ENCODE measurements around the gene TMEM270.

DNA sequence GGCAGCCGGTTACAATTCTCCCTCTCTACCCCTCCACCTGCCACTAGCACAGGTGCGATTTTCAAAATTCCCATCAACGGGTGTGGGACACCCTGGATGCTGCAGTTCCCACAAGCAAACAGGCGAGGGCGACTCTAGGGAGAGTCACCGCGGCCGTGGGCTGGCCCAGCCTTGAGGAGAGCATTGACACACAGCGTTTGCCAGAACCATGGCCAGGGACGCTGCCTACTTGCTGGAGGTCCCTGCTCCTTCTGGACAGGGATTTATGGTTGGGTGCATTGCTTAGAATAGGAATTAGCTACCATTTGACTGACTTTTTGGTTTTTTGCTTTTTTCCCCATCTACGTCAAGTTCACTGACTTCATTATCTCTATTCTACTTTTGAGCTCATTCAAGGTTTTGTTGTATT is 49.2 kb upstream of the TMEM270 start:
- TF ChIP-seq, protein P1, sequence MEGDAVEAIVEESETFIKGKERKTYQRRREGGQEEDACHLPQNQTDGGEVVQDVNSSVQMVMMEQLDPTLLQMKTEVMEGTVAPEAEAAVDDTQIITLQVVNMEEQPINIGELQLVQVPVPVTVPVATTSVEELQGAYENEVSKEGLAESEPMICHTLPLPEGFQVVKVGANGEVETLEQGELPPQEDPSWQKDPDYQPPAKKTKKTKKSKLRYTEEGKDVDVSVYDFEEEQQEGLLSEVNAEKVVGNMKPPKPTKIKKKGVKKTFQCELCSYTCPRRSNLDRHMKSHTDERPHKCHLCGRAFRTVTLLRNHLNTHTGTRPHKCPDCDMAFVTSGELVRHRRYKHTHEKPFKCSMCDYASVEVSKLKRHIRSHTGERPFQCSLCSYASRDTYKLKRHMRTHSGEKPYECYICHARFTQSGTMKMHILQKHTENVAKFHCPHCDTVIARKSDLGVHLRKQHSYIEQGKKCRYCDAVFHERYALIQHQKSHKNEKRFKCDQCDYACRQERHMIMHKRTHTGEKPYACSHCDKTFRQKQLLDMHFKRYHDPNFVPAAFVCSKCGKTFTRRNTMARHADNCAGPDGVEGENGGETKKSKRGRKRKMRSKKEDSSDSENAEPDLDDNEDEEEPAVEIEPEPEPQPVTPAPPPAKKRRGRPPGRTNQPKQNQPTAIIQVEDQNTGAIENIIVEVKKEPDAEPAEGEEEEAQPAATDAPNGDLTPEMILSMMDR (IDR thresholded peaks at IDR 0.05) = peak; percentile 87
- TF ChIP-seq SIN3A (IDR thresholded peaks at IDR 0.05; ENCODE audit: borderline replicate concordance, insufficient read depth, low read depth, low read length) = no peak

All from Panc1 (cell line).